Smooth muscle cell of the coronary artery (primary cell): ENCODE data around the gene UGT2B17. TPM values are rescaled to one million over a fixed set of nuclear protein-coding genes. Genes with fewer than 3 reads are reported as not detected.

Experiments used
- total RNA-seq: library from RNA; depleted of rRNA; stranded (reverse); fragments of >200 nt; gene quantifications from 2 replicates; pipeline ENCODE4 v1.2.3, GENCODE V29; 2014; ENCODE audit warnings: low replicate concordance

Gene UGT2B17
- not detected in 2 replicates for total RNA-seq

DNA sequence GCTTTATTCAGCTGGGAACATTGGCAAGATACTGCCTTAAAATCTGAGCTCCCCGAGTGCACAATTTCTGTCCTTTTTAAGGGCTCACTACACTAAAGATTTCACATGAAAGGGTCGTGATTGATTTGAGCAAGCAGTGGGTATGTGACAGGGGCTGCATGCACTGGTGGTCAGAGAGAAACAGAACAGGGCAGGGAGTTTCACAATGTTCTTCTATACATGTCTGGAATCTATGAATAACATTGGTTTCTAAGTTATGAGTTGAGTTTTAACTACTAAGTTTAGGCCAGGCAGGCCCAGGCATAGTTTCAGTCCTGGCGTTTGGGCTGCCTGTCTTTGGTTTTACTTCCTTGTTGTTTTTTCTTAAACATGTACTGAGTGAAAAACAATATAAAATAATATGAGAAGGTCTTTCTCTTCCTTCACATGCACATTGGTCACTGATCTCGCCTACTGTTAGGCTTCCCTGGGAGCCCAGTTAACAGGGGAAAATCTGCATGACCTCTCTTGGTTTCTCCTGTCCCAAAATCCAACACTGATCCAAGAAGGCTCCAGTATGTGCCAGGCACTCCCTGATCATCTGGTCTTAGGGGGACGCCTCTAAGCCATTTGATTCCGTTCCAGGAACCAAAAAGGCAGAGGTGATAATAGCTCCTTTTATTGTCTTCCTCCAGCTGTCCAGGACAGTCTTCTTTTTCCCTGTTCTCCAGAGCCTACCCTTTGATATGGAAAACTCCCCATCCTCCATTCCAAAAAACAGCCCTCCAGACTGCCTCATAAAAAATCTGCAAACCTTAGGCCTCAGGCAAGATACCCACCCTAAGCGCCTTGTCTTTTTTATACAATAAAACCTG is at the start of gene UGT2B17:
Gene UGT2B17, minus strand, starts transcription at position 51 of the 854 bp plus-strand sequence. CDS start 7,838 bp downstream, outside the sequence.

Other genes with a start within 250 kb of the UGT2B17 start
- 33.5 and 51.6 TPM in 2 replicates for gene YTHDC1, start 226.2 kb downstream of the UGT2B17 start, total RNA-seq
- not detected in 2 replicates for gene TMPRSS11E, start 128.9 kb downstream of the UGT2B17 start, total RNA-seq
- gene UGT2B15, start 94.3 kb upstream of the UGT2B17 start, total RNA-seq, result not detected in 2 replicates
- not detected in 2 replicates for gene UGT2B10, start 239.7 kb upstream of the UGT2B17 start, total RNA-seq